ENCODE results near the gene ALX4. TPM values are rescaled to one million over a fixed set of nuclear protein-coding genes. Genes with fewer than 3 reads are reported as not detected.

Gene ALX4
- total and polyA plus RNA-seq, 9 of the 15 experiments (the other 6 are each of a cell fraction or from before 2014, with no cell fraction given): 0.07 to 1.2 (median 0.33) TPM

DNA sequence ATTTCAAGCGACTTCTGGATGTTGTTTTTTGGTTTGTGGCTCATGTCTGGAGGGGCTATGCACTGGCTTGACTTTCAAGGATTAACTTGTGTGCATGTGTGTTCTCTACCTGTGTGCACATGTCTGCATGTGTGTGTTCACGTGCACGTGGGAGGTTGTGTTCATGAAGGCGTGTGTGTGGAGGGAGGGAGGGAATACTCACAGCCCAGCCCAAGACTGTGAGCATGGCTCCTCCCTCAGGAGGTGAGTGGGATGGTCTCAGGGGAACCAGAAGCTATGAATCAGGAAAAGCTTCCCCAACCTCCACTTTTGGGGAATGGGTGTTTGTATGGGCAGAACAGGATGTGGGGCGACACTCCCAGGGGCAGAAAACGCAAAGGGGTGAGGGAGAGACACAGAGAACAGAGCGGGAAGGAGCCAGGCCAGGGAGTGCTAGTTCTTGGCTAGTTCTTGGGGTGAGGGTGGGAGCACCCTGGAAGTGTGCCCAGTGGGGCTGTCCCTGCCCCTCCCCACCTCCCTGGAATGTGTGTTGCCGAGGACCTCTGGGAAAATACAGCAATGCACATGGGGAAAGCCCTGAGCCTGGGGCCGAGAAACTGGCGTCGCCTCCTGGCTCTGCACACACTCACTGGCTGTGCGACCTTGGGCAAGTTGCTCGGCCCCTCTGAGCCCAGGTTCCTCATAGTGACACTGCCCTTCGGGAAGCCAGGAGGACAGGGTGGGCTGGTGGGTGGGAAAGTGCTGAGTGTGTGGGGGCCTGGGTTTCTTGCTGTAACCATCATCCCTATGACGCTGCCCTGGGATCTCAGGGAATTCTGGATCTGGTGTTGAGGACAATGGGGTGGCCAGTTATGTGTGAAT is 16.9 kb upstream of the ALX4 start (continued):
- TF ChIP-seq, protein P1, sequence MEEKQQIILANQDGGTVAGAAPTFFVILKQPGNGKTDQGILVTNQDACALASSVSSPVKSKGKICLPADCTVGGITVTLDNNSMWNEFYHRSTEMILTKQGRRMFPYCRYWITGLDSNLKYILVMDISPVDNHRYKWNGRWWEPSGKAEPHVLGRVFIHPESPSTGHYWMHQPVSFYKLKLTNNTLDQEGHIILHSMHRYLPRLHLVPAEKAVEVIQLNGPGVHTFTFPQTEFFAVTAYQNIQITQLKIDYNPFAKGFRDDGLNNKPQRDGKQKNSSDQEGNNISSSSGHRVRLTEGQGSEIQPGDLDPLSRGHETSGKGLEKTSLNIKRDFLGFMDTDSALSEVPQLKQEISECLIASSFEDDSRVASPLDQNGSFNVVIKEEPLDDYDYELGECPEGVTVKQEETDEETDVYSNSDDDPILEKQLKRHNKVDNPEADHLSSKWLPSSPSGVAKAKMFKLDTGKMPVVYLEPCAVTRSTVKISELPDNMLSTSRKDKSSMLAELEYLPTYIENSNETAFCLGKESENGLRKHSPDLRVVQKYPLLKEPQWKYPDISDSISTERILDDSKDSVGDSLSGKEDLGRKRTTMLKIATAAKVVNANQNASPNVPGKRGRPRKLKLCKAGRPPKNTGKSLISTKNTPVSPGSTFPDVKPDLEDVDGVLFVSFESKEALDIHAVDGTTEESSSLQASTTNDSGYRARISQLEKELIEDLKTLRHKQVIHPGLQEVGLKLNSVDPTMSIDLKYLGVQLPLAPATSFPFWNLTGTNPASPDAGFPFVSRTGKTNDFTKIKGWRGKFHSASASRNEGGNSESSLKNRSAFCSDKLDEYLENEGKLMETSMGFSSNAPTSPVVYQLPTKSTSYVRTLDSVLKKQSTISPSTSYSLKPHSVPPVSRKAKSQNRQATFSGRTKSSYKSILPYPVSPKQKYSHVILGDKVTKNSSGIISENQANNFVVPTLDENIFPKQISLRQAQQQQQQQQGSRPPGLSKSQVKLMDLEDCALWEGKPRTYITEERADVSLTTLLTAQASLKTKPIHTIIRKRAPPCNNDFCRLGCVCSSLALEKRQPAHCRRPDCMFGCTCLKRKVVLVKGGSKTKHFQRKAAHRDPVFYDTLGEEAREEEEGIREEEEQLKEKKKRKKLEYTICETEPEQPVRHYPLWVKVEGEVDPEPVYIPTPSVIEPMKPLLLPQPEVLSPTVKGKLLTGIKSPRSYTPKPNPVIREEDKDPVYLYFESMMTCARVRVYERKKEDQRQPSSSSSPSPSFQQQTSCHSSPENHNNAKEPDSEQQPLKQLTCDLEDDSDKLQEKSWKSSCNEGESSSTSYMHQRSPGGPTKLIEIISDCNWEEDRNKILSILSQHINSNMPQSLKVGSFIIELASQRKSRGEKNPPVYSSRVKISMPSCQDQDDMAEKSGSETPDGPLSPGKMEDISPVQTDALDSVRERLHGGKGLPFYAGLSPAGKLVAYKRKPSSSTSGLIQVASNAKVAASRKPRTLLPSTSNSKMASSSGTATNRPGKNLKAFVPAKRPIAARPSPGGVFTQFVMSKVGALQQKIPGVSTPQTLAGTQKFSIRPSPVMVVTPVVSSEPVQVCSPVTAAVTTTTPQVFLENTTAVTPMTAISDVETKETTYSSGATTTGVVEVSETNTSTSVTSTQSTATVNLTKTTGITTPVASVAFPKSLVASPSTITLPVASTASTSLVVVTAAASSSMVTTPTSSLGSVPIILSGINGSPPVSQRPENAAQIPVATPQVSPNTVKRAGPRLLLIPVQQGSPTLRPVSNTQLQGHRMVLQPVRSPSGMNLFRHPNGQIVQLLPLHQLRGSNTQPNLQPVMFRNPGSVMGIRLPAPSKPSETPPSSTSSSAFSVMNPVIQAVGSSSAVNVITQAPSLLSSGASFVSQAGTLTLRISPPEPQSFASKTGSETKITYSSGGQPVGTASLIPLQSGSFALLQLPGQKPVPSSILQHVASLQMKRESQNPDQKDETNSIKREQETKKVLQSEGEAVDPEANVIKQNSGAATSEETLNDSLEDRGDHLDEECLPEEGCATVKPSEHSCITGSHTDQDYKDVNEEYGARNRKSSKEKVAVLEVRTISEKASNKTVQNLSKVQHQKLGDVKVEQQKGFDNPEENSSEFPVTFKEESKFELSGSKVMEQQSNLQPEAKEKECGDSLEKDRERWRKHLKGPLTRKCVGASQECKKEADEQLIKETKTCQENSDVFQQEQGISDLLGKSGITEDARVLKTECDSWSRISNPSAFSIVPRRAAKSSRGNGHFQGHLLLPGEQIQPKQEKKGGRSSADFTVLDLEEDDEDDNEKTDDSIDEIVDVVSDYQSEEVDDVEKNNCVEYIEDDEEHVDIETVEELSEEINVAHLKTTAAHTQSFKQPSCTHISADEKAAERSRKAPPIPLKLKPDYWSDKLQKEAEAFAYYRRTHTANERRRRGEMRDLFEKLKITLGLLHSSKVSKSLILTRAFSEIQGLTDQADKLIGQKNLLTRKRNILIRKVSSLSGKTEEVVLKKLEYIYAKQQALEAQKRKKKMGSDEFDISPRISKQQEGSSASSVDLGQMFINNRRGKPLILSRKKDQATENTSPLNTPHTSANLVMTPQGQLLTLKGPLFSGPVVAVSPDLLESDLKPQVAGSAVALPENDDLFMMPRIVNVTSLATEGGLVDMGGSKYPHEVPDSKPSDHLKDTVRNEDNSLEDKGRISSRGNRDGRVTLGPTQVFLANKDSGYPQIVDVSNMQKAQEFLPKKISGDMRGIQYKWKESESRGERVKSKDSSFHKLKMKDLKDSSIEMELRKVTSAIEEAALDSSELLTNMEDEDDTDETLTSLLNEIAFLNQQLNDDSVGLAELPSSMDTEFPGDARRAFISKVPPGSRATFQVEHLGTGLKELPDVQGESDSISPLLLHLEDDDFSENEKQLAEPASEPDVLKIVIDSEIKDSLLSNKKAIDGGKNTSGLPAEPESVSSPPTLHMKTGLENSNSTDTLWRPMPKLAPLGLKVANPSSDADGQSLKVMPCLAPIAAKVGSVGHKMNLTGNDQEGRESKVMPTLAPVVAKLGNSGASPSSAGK (IDR thresholded peaks at IDR 0.05): peak; percentile 80
- TF ChIP-seq POLR3A (IDR thresholded peaks at IDR 0.05; ENCODE audit: borderline replicate concordance, extremely low read depth, insufficient read depth, insufficient read length) (no peak), MAZ (CRISPR knock-in tag; conservative IDR thresholded peaks at IDR 0.05 in 1 of 2, IDR thresholded peaks at IDR 0.05 in 1 of 2) (peak; percentile 18 to 53; a peak in 2 of 4 replicates), SMARCA5 (IDR thresholded peaks at IDR 0.05) (no peak), NCOA6 (IDR thresholded peaks at IDR 0.05) (no peak), HDAC1 (IDR thresholded peaks at IDR 0.05) (0 out of 4 replicates have a peak, but pooled peaks of 1 of the 2 experiments have one; percentile 19)
